Measurements from ENCODE around the gene BTBD2. TPM values are rescaled to one million over a fixed set of nuclear protein-coding genes. Genes with fewer than 3 reads are reported as not detected.

BTBD2 gene
- total and polyA plus RNA-seq, 2 of the 8 experiments (the other 6 are each of a cell fraction or from before 2014, with no cell fraction given): 91.7 to 92.3 TPM

GRCh38 chr19:1942078-1942933, 73.2 kb downstream of the BTBD2 start (continued):
- TF ChIP-seq CHD7 (IDR thresholded peaks at IDR 0.05; ENCODE audit: insufficient replicate concordance, low read length) (no peak), EP300 (IDR thresholded peaks at IDR 0.05; ENCODE audit: borderline replicate concordance in 1 of 2, low read depth in 2 of 2, low read length in 2 of 2) (no peak), SIX5 (IDR thresholded peaks at IDR 0.05; ENCODE audit: low read depth, low read length) (no peak), TAF7 (optimal IDR thresholded peaks at IDR 0.05; ENCODE audit: borderline replicate concordance, low read depth, low read length) (no peak), CTCF (IDR thresholded peaks at IDR 0.05; ENCODE audit: control extremely low read depth in 1 of 3, insufficient read depth in 1 of 3, low read depth in 1 of 3, low read length in 3 of 3) (no peak), EGR1 (IDR thresholded peaks at IDR 0.05; ENCODE audit: borderline replicate concordance, low read depth, low read length) (no peak), ASH2L (IDR thresholded peaks at IDR 0.05; ENCODE audit: low read length) (peak; percentile 37)
